Activated naive CD4-positive, alpha-beta T cell treated with anti-CD3 and anti-CD28 coated beads, Interleukin-2, amount 50 U/mL, for 72 hours (primary cell): ENCODE results near the gene DIS3L. TPM values are rescaled to one million over a fixed set of nuclear protein-coding genes. Genes with fewer than 3 reads are reported as not detected.

Experiments
- ATAC-seq, 2 donors: fragments of 150-1000 bp; cut with Tn5 transposase; 2 replicates each; pipeline ENCODE4 v1.10.0; 2021; ENCODE audit warnings: mild to moderate bottlenecking in 2 of 2, moderate library complexity in 2 of 2
- DNase-seq, 2 donors: peaks; one replicate each; pipeline ENCODE4 v3.0.0; 2021 to 2022; ENCODE audit warnings: low spot score in 2 of 2
- H3K27ac Mint-ChIP-seq, 2 donors: one replicate each; pipeline ENCODE4 v1.8.0; 2022; ENCODE audit warnings: mild to moderate bottlenecking in 2 of 2, mixed read lengths in 2 of 2
- H3K36me3 Mint-ChIP-seq, 2 donors: one replicate each; pipeline ENCODE4 v1.8.0; 2022; ENCODE audit warnings: mixed read lengths in 2 of 2
- H3K9me3 Mint-ChIP-seq, 2 donors: one replicate each; pipeline ENCODE4 v1.8.0; 2022; ENCODE audit warnings: mixed read lengths in 2 of 2
- total RNA-seq, 2 donors: library from RNA; stranded (reverse); gene quantifications; one replicate each; pipeline ENCODE4 v1.2.3, GENCODE V29; 2022

The DIS3L gene
- total RNA-seq, 2 donors from 2014 or later: 11.2 to 27.0 TPM

- DNase-seq: no peak
- Mint-ChIP-seq H3K36me3 (peaks cover 4 to 12% of the 10 kb centered on the region in 2 donors), H3K9me3 (peaks cover 8 to 10% of the 10 kb centered on the region in 2 donors), H3K27ac (no peak overlapping the region)
- ATAC-seq: no peak
Observed at GRCh38 chr15:66264859-66265513, 28.4 kb upstream of the DIS3L start.

DNA sequence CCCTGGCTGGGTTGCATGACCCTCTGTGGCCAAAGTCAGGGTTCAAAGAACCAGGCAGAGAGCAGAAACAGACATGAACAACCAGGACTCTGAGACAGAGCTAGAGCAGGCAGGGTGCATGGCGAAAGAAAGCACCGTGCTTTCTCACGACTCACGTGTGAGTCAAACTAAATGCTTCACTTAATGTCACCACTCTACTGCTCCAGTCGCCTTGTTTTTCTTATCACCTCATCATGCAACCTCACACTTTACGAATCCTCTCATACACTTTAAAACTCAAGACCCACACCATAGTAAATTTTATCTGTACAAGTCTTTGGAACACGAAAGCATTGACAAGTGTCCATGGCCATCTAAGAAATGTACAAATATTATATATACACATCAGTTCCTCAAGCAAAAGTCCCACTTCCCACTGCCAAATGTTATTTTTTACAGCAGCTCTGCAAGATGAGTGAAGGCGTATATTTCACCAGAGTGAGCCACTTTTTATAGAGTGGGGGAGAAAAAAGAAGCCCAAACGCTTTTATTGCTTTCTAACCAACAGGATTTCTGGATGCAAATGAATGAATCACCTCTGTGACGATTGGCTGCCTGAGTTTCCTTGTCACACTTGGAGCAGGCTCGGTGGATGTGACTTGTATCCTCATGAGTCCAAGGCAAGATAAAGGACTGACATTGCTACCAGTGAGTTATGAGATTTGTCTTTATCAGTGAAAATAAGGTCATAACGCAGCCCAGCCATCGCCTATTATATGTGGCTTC is 23.9 kb upstream of the DIS3L start:
- H3K9me3 Mint-ChIP-seq: no peaks in the 10 kb centered on the region
- no peaks in the 10 kb centered on the region for H3K36me3 Mint-ChIP-seq
- no peak overlapping the region for H3K27ac Mint-ChIP-seq
- DNase-seq (no peak), ATAC-seq (no peak)

DNA sequence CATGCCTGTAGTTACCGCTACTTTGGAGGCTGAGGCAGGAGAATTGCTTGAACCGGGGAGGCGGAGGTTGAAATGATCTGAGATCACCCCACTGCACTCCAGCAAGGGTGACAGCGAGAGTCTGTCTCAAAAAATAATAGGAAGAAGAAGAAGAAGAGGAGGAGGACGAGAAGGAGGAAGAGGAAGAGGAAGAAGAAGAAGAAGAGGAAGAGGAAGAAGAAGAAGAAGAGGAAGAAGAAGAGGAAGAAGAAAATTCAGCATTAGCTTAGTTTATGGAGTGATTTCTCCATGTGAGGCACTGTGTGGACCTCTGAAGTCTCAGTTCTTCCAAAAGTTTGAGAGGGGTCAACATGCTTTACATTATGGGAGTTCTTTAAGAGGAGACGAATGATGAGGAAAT is 22.4 kb upstream of the DIS3L start:
- Mint-ChIP-seq H3K36me3 (no peaks in the 10 kb centered on the region), H3K27ac (no peak overlapping the region), H3K9me3 (no peaks in the 10 kb centered on the region)
- DNase-seq (no peak), ATAC-seq (no peak)

DNA sequence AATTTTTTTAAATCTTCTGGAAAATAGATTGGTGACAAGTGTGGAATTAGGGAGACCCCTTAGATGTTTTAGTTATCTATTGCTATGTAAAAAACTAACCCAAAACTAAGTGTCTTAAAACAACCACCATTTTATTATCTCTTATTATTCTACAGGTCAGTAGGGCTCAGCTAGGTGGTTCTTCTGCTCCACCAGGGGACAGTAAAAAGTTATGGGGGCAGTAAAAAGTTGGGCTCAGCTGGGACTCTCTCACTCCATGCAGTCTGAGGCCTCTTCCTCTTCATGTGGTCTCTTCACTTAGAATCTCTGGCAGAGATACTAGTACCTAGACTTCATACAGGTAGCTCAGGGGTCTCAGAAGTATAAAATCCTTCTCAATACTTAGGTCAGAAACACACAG is 18.0 kb upstream of the DIS3L start:
- H3K9me3 Mint-ChIP-seq: no peaks in the 10 kb centered on the region
- no peaks in the 10 kb centered on the region for H3K36me3 Mint-ChIP-seq
- ATAC-seq (no peak), DNase-seq (no peak)
- no peak overlapping the region for H3K27ac Mint-ChIP-seq

DNA sequence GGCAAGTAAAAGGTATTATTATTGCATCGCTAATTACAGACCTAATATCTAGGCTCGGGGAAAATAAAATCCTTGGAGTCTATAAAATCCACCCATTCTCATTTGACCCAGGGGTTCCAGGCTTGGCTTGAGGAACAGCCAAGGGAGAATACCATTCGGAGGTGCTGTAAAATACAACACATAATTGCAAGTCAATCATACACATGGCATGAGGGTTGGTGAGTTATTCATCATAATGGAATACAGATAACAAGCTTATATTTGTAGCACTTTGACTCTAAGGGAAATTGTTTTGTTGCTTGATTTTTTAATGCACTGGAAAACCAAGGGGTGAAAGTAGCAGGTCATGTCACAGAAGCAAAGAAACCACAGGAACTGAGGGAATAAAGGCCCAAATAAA is 16.8 kb upstream of the DIS3L start:
- ATAC-seq: no peak
- H3K9me3 Mint-ChIP-seq: no peaks in the 10 kb centered on the region
- no peak for DNase-seq
- no peaks in the 10 kb centered on the region for H3K36me3 Mint-ChIP-seq
- no peak overlapping the region for H3K27ac Mint-ChIP-seq

- Mint-ChIP-seq H3K27ac (no peak overlapping the region), H3K36me3 (no peaks in the 10 kb centered on the region), H3K9me3 (no peaks in the 10 kb centered on the region)
- ATAC-seq (no peak), DNase-seq (no peak)
Observed at GRCh38 chr15:66278056-66278455, 15.3 kb upstream of the DIS3L start.

DNA sequence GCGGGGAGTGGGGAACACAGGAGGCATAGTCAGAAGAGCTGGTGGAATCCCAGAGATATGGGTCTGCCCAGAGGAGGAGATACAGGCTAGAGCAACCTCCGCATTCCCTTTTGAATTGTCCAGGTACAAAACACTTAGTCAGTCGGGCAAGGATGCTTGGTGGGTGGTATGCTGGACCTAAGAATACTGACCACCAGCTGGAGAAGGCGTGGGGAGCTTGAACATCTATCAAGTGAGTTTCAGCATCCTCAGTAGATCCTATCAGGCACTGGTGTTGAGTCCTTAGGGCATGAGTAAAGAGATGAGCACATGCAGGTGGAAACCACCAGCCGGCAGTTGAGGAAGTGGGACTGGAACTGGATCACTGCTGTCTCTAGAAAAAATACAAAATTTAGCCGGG is 14.7 kb upstream of the DIS3L start:
- H3K27ac Mint-ChIP-seq: no peak overlapping the region
- no peaks in the 10 kb centered on the region for H3K9me3 Mint-ChIP-seq
- no peaks in the 10 kb centered on the region for H3K36me3 Mint-ChIP-seq
- no peak for ATAC-seq
- no peak for DNase-seq

- ATAC-seq: no peak
- Mint-ChIP-seq H3K27ac (no peak overlapping the region), H3K36me3 (no peaks in the 10 kb centered on the region), H3K9me3 (no peaks in the 10 kb centered on the region)
- DNase-seq: no peak
Observed at GRCh38 chr15:66284271-66284670, 9.1 kb upstream of the DIS3L start.

GRCh38 chr15:66285533-66286280 is 7.7 kb upstream of the DIS3L start:
- no peaks in the 10 kb centered on the region for H3K36me3 Mint-ChIP-seq
- no peak overlapping the region for H3K27ac Mint-ChIP-seq
- DNase-seq (no peak), ATAC-seq (no peak)
- H3K9me3 Mint-ChIP-seq: no peaks in the 10 kb centered on the region

DNA sequence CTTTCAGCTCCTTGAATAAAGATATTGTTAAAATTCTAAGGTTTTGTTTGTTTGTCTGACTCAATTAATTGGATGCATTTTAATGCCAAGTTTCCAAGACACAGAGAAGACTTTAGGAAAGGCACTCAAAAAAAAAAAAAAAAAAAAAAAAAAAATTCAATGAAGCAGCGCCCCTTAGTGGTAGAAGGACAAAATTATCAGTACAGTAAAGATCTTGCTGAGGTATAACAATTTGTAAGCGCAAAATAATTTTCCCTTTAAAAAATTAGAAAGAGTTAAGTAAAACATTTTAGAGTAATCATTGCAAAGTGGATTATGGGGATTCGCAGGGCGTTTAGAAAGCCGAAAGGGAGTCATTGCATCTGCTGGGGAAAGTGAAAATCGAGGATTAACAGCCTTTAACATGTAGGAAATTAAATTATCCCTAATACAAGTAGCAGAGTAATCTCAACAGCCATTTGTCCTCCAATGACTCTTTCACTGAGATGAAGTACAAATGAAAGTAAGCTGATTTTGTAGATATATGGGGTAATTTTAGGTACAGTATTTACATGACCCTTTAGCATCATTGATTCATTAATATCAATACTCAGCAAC is 5.8 kb upstream of the DIS3L start:
- Mint-ChIP-seq H3K9me3 (no peaks in the 10 kb centered on the region), H3K36me3 (peaks cover 0 to 5% of the 10 kb centered on the region in 2 donors), H3K27ac (no peak overlapping the region)
- DNase-seq (no peak), ATAC-seq (peak in 1 of 2 donors; percentile 22)

DNA sequence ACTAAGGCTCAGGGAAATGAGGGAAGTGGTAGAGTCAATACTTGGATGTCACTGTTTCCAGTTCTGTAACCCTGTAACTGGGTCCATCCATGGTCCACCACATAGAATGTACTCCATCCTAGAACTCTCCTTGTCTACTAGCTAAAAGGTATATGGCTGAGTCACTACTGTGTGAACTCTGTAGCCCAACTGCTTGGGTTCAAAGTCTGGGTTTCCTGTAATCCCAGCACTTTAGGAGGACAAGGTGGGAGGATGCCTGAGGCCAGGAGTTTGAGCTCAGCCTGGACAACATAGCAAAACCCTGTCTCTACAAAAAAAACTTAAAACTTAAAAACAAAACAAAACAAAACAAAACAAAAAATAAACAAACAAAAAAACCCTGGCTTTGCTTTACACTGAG is 5.3 kb upstream of the DIS3L start:
- no peak overlapping the region for H3K27ac Mint-ChIP-seq
- no peaks in the 10 kb centered on the region for H3K9me3 Mint-ChIP-seq
- peaks cover 0 to 6% of the 10 kb centered on the region in 2 donors for H3K36me3 Mint-ChIP-seq
- ATAC-seq: peak in 1 of 2 donors; percentile 41
- no peak for DNase-seq

- ATAC-seq (no peak), DNase-seq (no peak)
- H3K27ac Mint-ChIP-seq: no peak overlapping the region
- no peaks in the 10 kb centered on the region for H3K9me3 Mint-ChIP-seq
- peaks cover 0 to 6% of the 10 kb centered on the region in 2 donors for H3K36me3 Mint-ChIP-seq
Observed at GRCh38 chr15:66288551-66289185, 4.7 kb upstream of the DIS3L start.

GRCh38 chr15:66290007-66290406 is 3.4 kb upstream of the DIS3L start:
- DNase-seq (no peak), ATAC-seq (no peak)
- H3K9me3 Mint-ChIP-seq: no peaks in the 10 kb centered on the region
- peaks cover 5 to 12% of the 10 kb centered on the region in 2 donors for H3K36me3 Mint-ChIP-seq
- H3K27ac Mint-ChIP-seq: no peak overlapping the region

GRCh38 chr15:66290518-66290917 is 2.9 kb upstream of the DIS3L start:
- Mint-ChIP-seq H3K27ac (no peak overlapping the region), H3K36me3 (peaks cover 5 to 12% of the 10 kb centered on the region in 2 donors), H3K9me3 (no peaks in the 10 kb centered on the region)
- DNase-seq (peak in 1 of 2 donors; percentile 61), ATAC-seq (peak in 1 of 2 donors; percentile 65)

DNA sequence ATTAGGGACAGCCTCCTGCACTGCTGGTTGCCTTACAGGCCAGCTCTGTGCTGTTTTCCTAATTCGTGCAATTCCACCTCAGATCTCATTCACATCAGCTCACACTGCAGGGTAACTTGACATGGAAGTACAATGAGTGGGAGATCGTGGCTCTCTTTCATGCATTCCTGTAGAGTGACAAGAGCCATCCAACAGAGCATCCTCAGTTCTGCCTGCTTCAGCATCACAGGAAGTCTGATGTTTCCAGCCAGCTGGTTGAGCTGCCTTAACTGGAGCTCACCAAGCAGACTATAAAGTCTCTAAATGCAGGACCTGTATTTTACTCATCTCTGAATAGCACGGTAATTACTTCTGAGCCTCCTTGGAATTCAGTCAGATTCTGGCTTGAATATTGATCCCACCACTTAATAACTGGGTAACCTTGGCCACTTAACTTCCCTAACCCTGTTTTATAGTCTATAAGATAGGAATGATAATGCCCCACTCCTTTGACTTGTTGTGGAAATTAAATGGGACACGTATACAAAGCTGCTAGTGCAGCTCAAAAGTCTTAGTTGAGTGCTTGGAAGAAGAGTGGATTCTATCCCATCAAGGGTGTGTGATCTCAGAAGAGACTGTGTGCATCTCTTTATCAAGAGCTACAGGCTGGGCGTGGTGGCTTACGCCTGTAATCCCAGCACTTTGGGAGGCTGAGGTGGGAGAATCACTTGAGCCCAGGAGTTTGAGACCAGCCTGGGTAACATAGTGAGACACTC is 1.4 kb upstream of the DIS3L start:
- Mint-ChIP-seq H3K36me3 (peaks cover 5 to 12% of the 10 kb centered on the region in 2 donors), H3K27ac (peak overlapping the region; percentile 95 to 97), H3K9me3 (no peaks in the 10 kb centered on the region)
- DNase-seq (no peak), ATAC-seq (no peak)
